ENCODE measurements around the gene MACROH2A1. TPM values are rescaled to one million over a fixed set of nuclear protein-coding genes. Genes with fewer than 3 reads are reported as not detected.

Gene MACROH2A1
- total and polyA plus RNA-seq, 2 of the 4 experiments (the other 2 are of a cell fraction): 122 to 126 TPM

DNA sequence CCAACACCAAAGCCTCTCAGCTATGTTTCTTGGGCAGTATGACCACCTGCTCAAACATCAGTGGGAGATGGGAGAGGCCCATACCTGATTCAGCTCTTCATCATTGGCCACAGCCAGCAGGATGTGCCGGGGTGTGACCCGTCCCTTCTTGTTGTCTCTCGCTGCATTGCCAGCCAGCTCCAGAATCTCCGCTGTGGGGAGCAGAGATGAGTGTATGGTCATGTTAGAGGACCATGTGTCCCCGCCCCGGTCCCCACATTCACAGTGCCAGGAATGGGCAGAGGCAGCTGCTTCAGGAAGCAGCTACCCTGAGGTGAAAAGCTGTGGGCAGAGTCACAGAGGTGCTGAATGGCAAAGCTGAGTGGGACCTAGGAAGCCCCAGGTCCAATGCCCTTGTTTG, 29.1 kb downstream of the MACROH2A1 start:
- no TSS peak for BruUV-seq (replicated peaks)
- Histone ChIP-seq H2BK5ac (ENCODE audit: low read depth, low read length, poor library complexity, severe bottlenecking) (no peak overlapping the region), H3K9me1 (ENCODE audit: insufficient read depth, low read length) (peaks cover 70% of the 10 kb centered on the region), H3K9me3 (ENCODE audit: control insufficient read depth, insufficient read depth, low read length) (no peaks in the 10 kb centered on the region), H3K79me1 (ENCODE audit: low read depth in 1 of 2, low read length in 2 of 2) (peaks cover 66 to 93% of the 10 kb centered on the region in 2 experiments), H4K5ac (ENCODE audit: low read depth, low read length) (no peak overlapping the region), H4K8ac (ENCODE audit: low read depth in 2 of 2, low read length in 2 of 2) (no peak overlapping the region; a peak in 1 of 4 replicates), H2BK20ac (ENCODE audit: low read depth, low read length) (no peak overlapping the region), H3K27ac (ENCODE audit: insufficient read depth, low read length) (no peak overlapping the region), H3K23ac (ENCODE audit: low read depth, low read length) (0 out of 2 replicates have a peak overlapping the region, but pooled peaks have one; percentile 11), H2BK15ac (ENCODE audit: low read depth, low read length) (no peak overlapping the region), H3K56ac (ENCODE audit: extremely low read depth, insufficient read depth, low read length) (no peak overlapping the region), H4K91ac (ENCODE audit: insufficient read depth, low read depth, low read length) (no peak overlapping the region; the same call in 1 of the 2 replicates), H3K4me1 (ENCODE audit: control insufficient read depth, insufficient read depth, low read length) (peaks cover 59% of the 10 kb centered on the region), H2AFZ (replicated peaks; ENCODE audit: low read length, poor library complexity) (no peak overlapping the region), H2AK9ac (replicated peaks; ENCODE audit: low read depth, low read length, poor library complexity) (no peak overlapping the region), H3K4ac (ENCODE audit: low read depth, low read length) (no peak overlapping the region), H3K14ac (replicated peaks; ENCODE audit: low read depth, low read length) (no peak overlapping the region), H3K9ac (ENCODE audit: low read depth, low read length) (no peak overlapping the region), H3K18ac (ENCODE audit: low read depth, low read length) (no peak overlapping the region), H4K20me1 (ENCODE audit: insufficient read depth, low read length) (peaks cover 34% of the 10 kb centered on the region), H3K4me3 (ENCODE audit: insufficient read depth, low read depth, low read length) (no peak overlapping the region), H3K4me2 (ENCODE audit: low read depth, low read length) (no peak overlapping the region), H3K36me3 (ENCODE audit: control insufficient read depth, insufficient read depth, low read length) (peaks cover 34% of the 10 kb centered on the region), H3K27me3 (ENCODE audit: control insufficient read depth, insufficient read depth, low read length) (no peaks in the 10 kb centered on the region), H2BK120ac (ENCODE audit: low read depth, low read length) (0 out of 2 replicates have a peak overlapping the region, but pooled peaks have one; percentile 3), H2AK5ac (ENCODE audit: low read depth, low read length) (0 out of 2 replicates have a peak overlapping the region, but pooled peaks have one; percentile 11)
- WGBS, 2 experiments (ENCODE audit: extremely low coverage in 2 of 2, insufficient read length in 1 of 2): 100% methylated on average over 2 of the region's 6 CpGs; no CpG with 5 or more reads in 1 of the 2 experiments
- dilution Hi-C loops (cut with HindIII; ENCODE audit: low sequenced_read_pairs, unreplicated experiment) (no loop called here), in situ Hi-C loops (cut with MboI; ENCODE audit: low sequenced_read_pairs) (no loop called here), intact Hi-C loops (cut with micrococcal nuclease) (no loop called here)
- DNase-seq: no peak
- POLR2A ChIA-PET (ENCODE audit: unreplicated experiment): no interaction called here
- ATAC-seq (ENCODE audit: low read depth): no peak
- TF ChIP-seq POLR2A (IDR thresholded peaks at IDR 0.05; ENCODE audit: low read depth, low read length) (no peak), MAZ (IDR thresholded peaks at IDR 0.05; ENCODE audit: borderline replicate concordance, low read depth, low read length) (no peak), RAD21 (IDR thresholded peaks at IDR 0.05; ENCODE audit: low read length) (no peak), RFX5 (IDR thresholded peaks at IDR 0.05; ENCODE audit: low read depth, low read length) (no peak), FOS (IDR thresholded peaks at IDR 0.05; ENCODE audit: low read depth, low read length) (no peak), MXI1 (IDR thresholded peaks at IDR 0.05; ENCODE audit: borderline replicate concordance, low read depth, low read length) (no peak), CEBPB (IDR thresholded peaks at IDR 0.05; ENCODE audit: low read depth, low read length) (no peak), BHLHE40 (IDR thresholded peaks at IDR 0.05; ENCODE audit: low read depth, low read length) (no peak), CHD1 (IDR thresholded peaks at IDR 0.05; ENCODE audit: low read depth, low read length) (no peak), RCOR1 (IDR thresholded peaks at IDR 0.05; ENCODE audit: insufficient replicate concordance, low read length) (no peak), NFE2L2 (IDR thresholded peaks at IDR 0.05; ENCODE audit: low read depth, low read length) (no peak), MAFK (IDR thresholded peaks at IDR 0.05; ENCODE audit: low read depth, low read length) (no peak), SMC3 (IDR thresholded peaks at IDR 0.05; ENCODE audit: low read depth, low read length) (no peak)
- TF ChIP-seq, protein P1, sequence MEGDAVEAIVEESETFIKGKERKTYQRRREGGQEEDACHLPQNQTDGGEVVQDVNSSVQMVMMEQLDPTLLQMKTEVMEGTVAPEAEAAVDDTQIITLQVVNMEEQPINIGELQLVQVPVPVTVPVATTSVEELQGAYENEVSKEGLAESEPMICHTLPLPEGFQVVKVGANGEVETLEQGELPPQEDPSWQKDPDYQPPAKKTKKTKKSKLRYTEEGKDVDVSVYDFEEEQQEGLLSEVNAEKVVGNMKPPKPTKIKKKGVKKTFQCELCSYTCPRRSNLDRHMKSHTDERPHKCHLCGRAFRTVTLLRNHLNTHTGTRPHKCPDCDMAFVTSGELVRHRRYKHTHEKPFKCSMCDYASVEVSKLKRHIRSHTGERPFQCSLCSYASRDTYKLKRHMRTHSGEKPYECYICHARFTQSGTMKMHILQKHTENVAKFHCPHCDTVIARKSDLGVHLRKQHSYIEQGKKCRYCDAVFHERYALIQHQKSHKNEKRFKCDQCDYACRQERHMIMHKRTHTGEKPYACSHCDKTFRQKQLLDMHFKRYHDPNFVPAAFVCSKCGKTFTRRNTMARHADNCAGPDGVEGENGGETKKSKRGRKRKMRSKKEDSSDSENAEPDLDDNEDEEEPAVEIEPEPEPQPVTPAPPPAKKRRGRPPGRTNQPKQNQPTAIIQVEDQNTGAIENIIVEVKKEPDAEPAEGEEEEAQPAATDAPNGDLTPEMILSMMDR (conservative IDR thresholded peaks at IDR 0.05; ENCODE audit: low read depth, low read length): no peak
- TF ChIP-seq, protein P2, sequence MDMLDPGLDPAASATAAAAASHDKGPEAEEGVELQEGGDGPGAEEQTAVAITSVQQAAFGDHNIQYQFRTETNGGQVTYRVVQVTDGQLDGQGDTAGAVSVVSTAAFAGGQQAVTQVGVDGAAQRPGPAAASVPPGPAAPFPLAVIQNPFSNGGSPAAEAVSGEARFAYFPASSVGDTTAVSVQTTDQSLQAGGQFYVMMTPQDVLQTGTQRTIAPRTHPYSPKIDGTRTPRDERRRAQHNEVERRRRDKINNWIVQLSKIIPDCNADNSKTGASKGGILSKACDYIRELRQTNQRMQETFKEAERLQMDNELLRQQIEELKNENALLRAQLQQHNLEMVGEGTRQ (IDR thresholded peaks at IDR 0.05; ENCODE audit: low read depth, low read length): no peak
- TF ChIP-seq, protein P3, sequence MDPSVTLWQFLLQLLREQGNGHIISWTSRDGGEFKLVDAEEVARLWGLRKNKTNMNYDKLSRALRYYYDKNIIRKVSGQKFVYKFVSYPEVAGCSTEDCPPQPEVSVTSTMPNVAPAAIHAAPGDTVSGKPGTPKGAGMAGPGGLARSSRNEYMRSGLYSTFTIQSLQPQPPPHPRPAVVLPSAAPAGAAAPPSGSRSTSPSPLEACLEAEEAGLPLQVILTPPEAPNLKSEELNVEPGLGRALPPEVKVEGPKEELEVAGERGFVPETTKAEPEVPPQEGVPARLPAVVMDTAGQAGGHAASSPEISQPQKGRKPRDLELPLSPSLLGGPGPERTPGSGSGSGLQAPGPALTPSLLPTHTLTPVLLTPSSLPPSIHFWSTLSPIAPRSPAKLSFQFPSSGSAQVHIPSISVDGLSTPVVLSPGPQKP (IDR thresholded peaks at IDR 0.05; ENCODE audit: borderline replicate concordance, low read depth, low read length): no peak
- CTCF ChIA-PET: no interaction called here

All from IMR-90 (cell line).